ENCODE measurements around the gene CHM. TPM values are rescaled to one million over a fixed set of nuclear protein-coding genes. Genes with fewer than 3 reads are reported as not detected.
A peak's percentile ranks its signal among the peaks of the same experiment; 100 is the strongest.
"Not testable (repeated sequence)": the region's sequence is repeated elsewhere in the genome, so short reads cannot be mapped to it uniquely, and the experiment has no call there.

The CHM gene
- total RNA-seq, 3 donors from 2014 or later, result 12.2 to 16.7 (median 14.6) TPM

GRCh38 chrX:86014959-86015358 lies 32.4 kb downstream of the CHM start:
- ATAC-seq, result peak; percentile 34 to 76
- not testable (repeated sequence) for H3K27me3 Mint-ChIP-seq (ENCODE audit: low read depth); DNase-seq; H3K4me3 Mint-ChIP-seq; H3K9me3 Mint-ChIP-seq
- H3K4me1 Mint-ChIP-seq (ENCODE audit: low read depth), result peaks cover 30% of the 10 kb centered on the region
- peaks cover 25% of the 10 kb centered on the region for H3K36me3 Mint-ChIP-seq (ENCODE audit: insufficient read depth)

- Mint-ChIP-seq H3K4me1 (ENCODE audit: low read depth) (peaks cover 27% of the 10 kb centered on the region), H3K36me3 (ENCODE audit: insufficient read depth) (peaks cover 26% of the 10 kb centered on the region), H3K9me3 (peaks cover 4% of the 10 kb centered on the region), H3K4me3 (no peak overlapping the region), H3K27me3 (ENCODE audit: low read depth) (no peaks in the 10 kb centered on the region)
- DNase-seq, result no peak
- peak in 1 of 2 donors; percentile 46 for ATAC-seq
These were observed 32.9 kb downstream of the CHM start for GRCh38 chrX:86014421-86014820.

GRCh38 chrX:86013792-86014191 lies 33.6 kb downstream of the CHM start:
- no peaks in the 10 kb centered on the region for H3K27me3 Mint-ChIP-seq (ENCODE audit: low read depth)
- H3K9me3 Mint-ChIP-seq, result peaks cover 4% of the 10 kb centered on the region
- peaks cover 27% of the 10 kb centered on the region for H3K4me1 Mint-ChIP-seq (ENCODE audit: low read depth)
- ATAC-seq (no peak), DNase-seq (no peak)
- no peak overlapping the region for H3K4me3 Mint-ChIP-seq
- H3K36me3 Mint-ChIP-seq (ENCODE audit: insufficient read depth), result peaks cover 25% of the 10 kb centered on the region

- peaks cover 19% of the 10 kb centered on the region for H3K36me3 Mint-ChIP-seq (ENCODE audit: insufficient read depth)
- H3K27me3 Mint-ChIP-seq (ENCODE audit: low read depth), result no peaks in the 10 kb centered on the region
- DNase-seq, result no peak
- H3K4me1 Mint-ChIP-seq (ENCODE audit: low read depth), result peaks cover 23% of the 10 kb centered on the region
- H3K4me3 Mint-ChIP-seq, result no peak overlapping the region
- no peak for ATAC-seq
- peaks cover 4% of the 10 kb centered on the region for H3K9me3 Mint-ChIP-seq
These were observed 35.2 kb downstream of the CHM start for GRCh38 chrX:86012188-86012587.

- not testable (repeated sequence) for H3K27me3 Mint-ChIP-seq (ENCODE audit: low read depth); H3K4me3 Mint-ChIP-seq
These were observed 37.6 kb downstream of the CHM start for GRCh38 chrX:86009803-86010202.

GRCh38 chrX:86007891-86008290 lies 39.5 kb downstream of the CHM start:
- DNase-seq; H3K4me3 Mint-ChIP-seq; H3K9me3 Mint-ChIP-seq; H3K27me3 Mint-ChIP-seq (ENCODE audit: low read depth); ATAC-seq; H3K36me3 Mint-ChIP-seq (ENCODE audit: insufficient read depth): not testable (repeated sequence)
- peaks cover 33% of the 10 kb centered on the region for H3K4me1 Mint-ChIP-seq (ENCODE audit: low read depth)

More at GRCh38 chrX:86009803-86010202, 37.6 kb downstream of the CHM start:
- Mint-ChIP-seq H3K36me3 (ENCODE audit: insufficient read depth) (peaks cover 11% of the 10 kb centered on the region), H3K4me1 (ENCODE audit: low read depth) (peaks cover 26% of the 10 kb centered on the region)
- DNase-seq, H3K9me3 Mint-ChIP-seq, ATAC-seq: not testable (repeated sequence)

- peaks cover 7% of the 10 kb centered on the region for H3K36me3 Mint-ChIP-seq (ENCODE audit: insufficient read depth)
- no peaks in the 10 kb centered on the region for H3K9me3 Mint-ChIP-seq
- no peak for ATAC-seq
- no peak for DNase-seq
- no peaks in the 10 kb centered on the region for H3K27me3 Mint-ChIP-seq (ENCODE audit: low read depth)
- H3K4me3 Mint-ChIP-seq, result no peak overlapping the region
- H3K4me1 Mint-ChIP-seq (ENCODE audit: low read depth), result peaks cover 46% of the 10 kb centered on the region
These were observed 45.1 kb downstream of the CHM start for GRCh38 chrX:86002076-86002896.

- Mint-ChIP-seq H3K4me1 (ENCODE audit: low read depth) (peaks cover 38% of the 10 kb centered on the region), H3K9me3 (no peaks in the 10 kb centered on the region), H3K4me3 (no peak overlapping the region), H3K36me3 (ENCODE audit: insufficient read depth) (peaks cover 4% of the 10 kb centered on the region), H3K27me3 (ENCODE audit: low read depth) (no peaks in the 10 kb centered on the region)
- no peak for ATAC-seq
- DNase-seq, result no peak
These were observed 48.4 kb downstream of the CHM start for GRCh38 chrX:85998954-85999353.

- no peaks in the 10 kb centered on the region for H3K27me3 Mint-ChIP-seq (ENCODE audit: low read depth)
- peaks cover 32% of the 10 kb centered on the region for H3K4me1 Mint-ChIP-seq (ENCODE audit: low read depth)
- H3K36me3 Mint-ChIP-seq (ENCODE audit: insufficient read depth), result peaks cover 4% of the 10 kb centered on the region
- no peak overlapping the region for H3K4me3 Mint-ChIP-seq
- no peak for DNase-seq
- H3K9me3 Mint-ChIP-seq, result no peaks in the 10 kb centered on the region
- no peak for ATAC-seq
These were observed 50.8 kb downstream of the CHM start for GRCh38 chrX:85996555-85996954.

- Mint-ChIP-seq H3K4me3 (no peak overlapping the region), H3K4me1 (ENCODE audit: low read depth) (peaks cover 27% of the 10 kb centered on the region), H3K27me3 (ENCODE audit: low read depth) (no peaks in the 10 kb centered on the region), H3K9me3 (no peaks in the 10 kb centered on the region), H3K36me3 (ENCODE audit: insufficient read depth) (peaks cover 1% of the 10 kb centered on the region)
- ATAC-seq (no peak), DNase-seq (no peak)
These were observed 51.7 kb downstream of the CHM start for GRCh38 chrX:85995641-85996040.

GRCh38 chrX:85994797-85995196 lies 52.6 kb downstream of the CHM start:
- Mint-ChIP-seq H3K4me1 (ENCODE audit: low read depth) (peaks cover 26% of the 10 kb centered on the region), H3K9me3 (peaks cover 4% of the 10 kb centered on the region), H3K4me3 (no peak overlapping the region), H3K27me3 (ENCODE audit: low read depth) (no peaks in the 10 kb centered on the region), H3K36me3 (ENCODE audit: insufficient read depth) (peaks cover 5% of the 10 kb centered on the region)
- ATAC-seq, result no peak
- DNase-seq, result no peak

- H3K27me3 Mint-ChIP-seq (ENCODE audit: low read depth), result no peaks in the 10 kb centered on the region
- peaks cover 5% of the 10 kb centered on the region for H3K36me3 Mint-ChIP-seq (ENCODE audit: insufficient read depth)
- peaks cover 4% of the 10 kb centered on the region for H3K9me3 Mint-ChIP-seq
- H3K4me1 Mint-ChIP-seq (ENCODE audit: low read depth), result peaks cover 24% of the 10 kb centered on the region
- DNase-seq, result no peak
- ATAC-seq, result no peak
- H3K4me3 Mint-ChIP-seq, result no peak overlapping the region
These were observed 53.1 kb downstream of the CHM start for GRCh38 chrX:85994228-85994627.

- Mint-ChIP-seq H3K4me3 (no peak overlapping the region), H3K36me3 (ENCODE audit: insufficient read depth) (peaks cover 5% of the 10 kb centered on the region), H3K9me3 (peaks cover 4% of the 10 kb centered on the region), H3K4me1 (ENCODE audit: low read depth) (peaks cover 25% of the 10 kb centered on the region), H3K27me3 (ENCODE audit: low read depth) (no peaks in the 10 kb centered on the region)
- no peak for DNase-seq
- no peak for ATAC-seq
These were observed 53.7 kb downstream of the CHM start for GRCh38 chrX:85993539-85994197.

GRCh38 chrX:85992811-85993229 lies 54.5 kb downstream of the CHM start:
- H3K4me3 Mint-ChIP-seq, result no peak overlapping the region
- H3K4me1 Mint-ChIP-seq (ENCODE audit: low read depth), result peaks cover 32% of the 10 kb centered on the region
- no peak for DNase-seq
- no peaks in the 10 kb centered on the region for H3K27me3 Mint-ChIP-seq (ENCODE audit: low read depth)
- peaks cover 4% of the 10 kb centered on the region for H3K9me3 Mint-ChIP-seq
- peak; percentile 48 to 80 for ATAC-seq
- H3K36me3 Mint-ChIP-seq (ENCODE audit: insufficient read depth), result peaks cover 5% of the 10 kb centered on the region

- peaks cover 5% of the 10 kb centered on the region for H3K36me3 Mint-ChIP-seq (ENCODE audit: insufficient read depth)
- H3K27me3 Mint-ChIP-seq (ENCODE audit: low read depth), result no peaks in the 10 kb centered on the region
- peaks cover 4% of the 10 kb centered on the region for H3K9me3 Mint-ChIP-seq
- H3K4me1 Mint-ChIP-seq (ENCODE audit: low read depth), result peaks cover 18% of the 10 kb centered on the region
- H3K4me3 Mint-ChIP-seq, result no peak overlapping the region
- DNase-seq (no peak), ATAC-seq (no peak)
These were observed 59.0 kb downstream of the CHM start for GRCh38 chrX:85988353-85988752.
